GM23338 (cell line): ENCODE data around the gene TNS1. TPM values are rescaled to one million over a fixed set of nuclear protein-coding genes. Genes with fewer than 3 reads are reported as not detected.

Experiments
- ATAC-seq: fragments of 200-7000 bp; cut with Tn5 transposase; 3 replicates; pipeline ENCODE4 v1.9.1; 2020
- DNase-seq: peaks from one replicate; pipeline ENCODE4 v3.0.0-alpha.2; 2015; ENCODE audit warnings: low spot score
- H2AFZ ChIP-seq: fragments of 200-600 bp; sonication (generic); 2 replicates; pipeline ENCODE4 v1.8.0; 2016; ENCODE audit warnings: antibody characterized with exemption, mild to moderate bottlenecking, moderate library complexity
- H3F3A ChIP-seq: fragments of 200-600 bp; sonication (generic); replicated peaks from 2 replicates; pipeline ENCODE4 v1.8.0; 2017; ENCODE audit warnings: antibody characterized with exemption, mixed run types, low read depth
- H3K27ac ChIP-seq: fragments of 200-600 bp; sonication (generic); 2 replicates; pipeline ENCODE4 v1.6.1; 2016; ENCODE audit warnings: low read depth
- H3K27me3 ChIP-seq: fragments of 200-600 bp; sonication (generic); 2 replicates; pipeline ENCODE4 v1.8.0; 2016; ENCODE audit warnings: mild to moderate bottlenecking, mixed run types, moderate library complexity; ENCODE audit not compliant: insufficient read depth
- H3K36me3 ChIP-seq: fragments of 200-600 bp; sonication (generic); 2 replicates; pipeline ENCODE4 v1.8.0; 2016; ENCODE audit warnings: mild to moderate bottlenecking; ENCODE audit not compliant: insufficient read depth
- H3K4me1 ChIP-seq: fragments of 200-600 bp; sonication (generic); 2 replicates; pipeline ENCODE4 v1.8.0; 2016; ENCODE audit warnings: mild to moderate bottlenecking, moderate library complexity; ENCODE audit not compliant: insufficient read depth
- H3K4me2 ChIP-seq: fragments of 200-600 bp; sonication (generic); 2 replicates; pipeline ENCODE4 v1.7.1; 2017; ENCODE audit warnings: mixed run types
- H3K4me3 ChIP-seq: fragments of 200-600 bp; sonication (generic); 2 replicates; pipeline ENCODE4 v1.6.1; 2016; ENCODE audit warnings: mixed run types
- H3K79me2 ChIP-seq: fragments of 200-600 bp; sonication (generic); replicated peaks from 2 replicates; pipeline ENCODE4 v1.8.0; 2017; ENCODE audit warnings: mild to moderate bottlenecking; ENCODE audit not compliant: insufficient read depth
- H3K9me2 ChIP-seq: fragments of 200-600 bp; sonication (generic); 2 replicates; pipeline ENCODE4 v1.8.0; 2017; ENCODE audit not compliant: insufficient read depth
- H4K20me1 ChIP-seq: fragments of 200-600 bp; sonication (generic); replicated peaks from 2 replicates; pipeline ENCODE4 v1.8.0; 2017; ENCODE audit warnings: mild to moderate bottlenecking; ENCODE audit not compliant: insufficient read depth
- H3K27ac Mint-ChIP-seq: 2 replicates; pipeline ENCODE4 v1.8.0; 2020; ENCODE audit warnings: inconsistent platforms, mild to moderate bottlenecking, moderate library complexity, mixed read lengths
- H3K27me3 Mint-ChIP-seq: 3 replicates; pipeline ENCODE4 v1.8.0; 2022; ENCODE audit warnings: low read depth, mild to moderate bottlenecking, moderate library complexity, mixed read lengths, inconsistent platforms; ENCODE audit not compliant: insufficient read depth, poor library complexity
- H3K36me3 Mint-ChIP-seq: 3 replicates; pipeline ENCODE4 v1.8.0; 2021; ENCODE audit warnings: low read depth, mild to moderate bottlenecking, inconsistent platforms, moderate library complexity, mixed read lengths
- H3K4me1 Mint-ChIP-seq: 3 replicates; pipeline ENCODE4 v1.8.0; 2020; ENCODE audit warnings: mild to moderate bottlenecking, inconsistent platforms, mixed read lengths
- H3K4me3 Mint-ChIP-seq: 3 replicates; pipeline ENCODE4 v1.8.0; 2021; ENCODE audit warnings: moderate library complexity, mild to moderate bottlenecking, inconsistent platforms, mixed read lengths
- H3K9me3 Mint-ChIP-seq: 3 replicates; pipeline ENCODE4 v1.8.0; 2020; ENCODE audit warnings: moderate library complexity, mild to moderate bottlenecking, inconsistent platforms, mixed read lengths
- CREB1 ChIP-seq: fragments of 250-450 bp; sonication (Bioruptor Pico); IDR thresholded peaks from 2 replicates; pipeline ENCODE4 v1.5.0; 2020; ENCODE audit warnings: low read depth, mild to moderate bottlenecking, moderate library complexity
- CTCF ChIP-seq, 2 experiments: fragments of 200-600 bp in 1 of 2; sonication (generic) in 1 of 2; conservative IDR thresholded peaks; 2 replicates each; pipeline versions ENCODE4 v1.5.1 to v1.6.1; 2016 to 2017; ENCODE audit warnings: antibody characterized with exemption in 2 of 2, low read depth in 2 of 2, mild to moderate bottlenecking in 2 of 2, moderate library complexity in 1 of 2
- ETS1 ChIP-seq: IDR thresholded peaks from 2 replicates; pipeline ENCODE4 v1.6.1; 2016; ENCODE audit warnings: antibody characterized with exemption
- NANOG ChIP-seq: IDR thresholded peaks from 2 replicates; pipeline ENCODE4 v1.6.1; 2016; ENCODE audit warnings: antibody characterized with exemption, borderline replicate concordance
- STAT1 ChIP-seq: IDR thresholded peaks from one replicate; pipeline ENCODE4 v1.6.1; 2016; ENCODE audit warnings: antibody characterized with exemption; ENCODE audit not compliant: unreplicated experiment
- ZNF462 ChIP-seq: fragments of 250-450 bp; sonication (Bioruptor Pico); IDR thresholded peaks from 2 replicates; pipeline ENCODE4 v1.5.0; 2020; ENCODE audit warnings: mild to moderate bottlenecking, moderate library complexity
- polyA plus RNA-seq: library from polyadenylated mRNA; unstranded; fragments of >200 nt; fragmentation: Nextera tagmentation; extraction: Ambion mirVana; gene quantifications from 2 replicates; pipeline ENCODE4 v1.2.1, GENCODE V29; 2016
- total RNA-seq: library from RNA; depleted of rRNA; stranded (reverse); fragments of >200 nt; shearing (Covaris generic); gene quantifications from 2 replicates; pipeline ENCODE4 v1.2.3, GENCODE V29; 2014

TNS1 gene
- total and polyA plus RNA-seq, 2 experiments from 2014 or later, result 2.0 to 7.4 TPM

- Mint-ChIP-seq H3K9me3 (no peaks in the 10 kb centered on the region), H3K36me3 (no peaks in the 10 kb centered on the region), H3K4me3 (no peak overlapping the region), H3K27ac (no peak overlapping the region), H3K4me1 (peaks cover 11% of the 10 kb centered on the region), H3K27me3 (peaks cover 1% of the 10 kb centered on the region)
- Histone ChIP-seq H3K27ac (no peak overlapping the region), H3K79me2 (no peaks in the 10 kb centered on the region), H2AFZ (no peak overlapping the region), H3F3A (no peaks in the 10 kb centered on the region), H3K36me3 (no peaks in the 10 kb centered on the region), H3K4me2 (no peak overlapping the region), H3K4me1 (0 out of 2 replicates have a peak, but pooled peaks cover 7% of the 10 kb centered on the region), H3K27me3 (no peaks in the 10 kb centered on the region), H3K9me2 (no peaks in the 10 kb centered on the region), H3K4me3 (no peak overlapping the region), H4K20me1 (no peaks in the 10 kb centered on the region)
- ATAC-seq, result no peak
- DNase-seq, result no peak
- TF ChIP-seq ZNF462 (CRISPR knock-in tag) (no peak), STAT1 (no peak), ETS1 (no peak), CREB1 (CRISPR knock-in tag) (no peak), NANOG (no peak), CTCF (conservative IDR thresholded peaks at IDR 0.05; ENCODE audit: low read depth in 2 of 2) (no peak)
Observed at GRCh38 chr2:217954051-217954450, 48.7 kb downstream of the TNS1 start.
